ENCODE data around the gene PCSK6. TPM values are rescaled to one million over a fixed set of nuclear protein-coding genes. Genes with fewer than 3 reads are reported as not detected.

Gene PCSK6
- total RNA-seq, 1 experiment from 2014 or later = 2.9 TPM

- TF ChIP-seq, protein P1, sequence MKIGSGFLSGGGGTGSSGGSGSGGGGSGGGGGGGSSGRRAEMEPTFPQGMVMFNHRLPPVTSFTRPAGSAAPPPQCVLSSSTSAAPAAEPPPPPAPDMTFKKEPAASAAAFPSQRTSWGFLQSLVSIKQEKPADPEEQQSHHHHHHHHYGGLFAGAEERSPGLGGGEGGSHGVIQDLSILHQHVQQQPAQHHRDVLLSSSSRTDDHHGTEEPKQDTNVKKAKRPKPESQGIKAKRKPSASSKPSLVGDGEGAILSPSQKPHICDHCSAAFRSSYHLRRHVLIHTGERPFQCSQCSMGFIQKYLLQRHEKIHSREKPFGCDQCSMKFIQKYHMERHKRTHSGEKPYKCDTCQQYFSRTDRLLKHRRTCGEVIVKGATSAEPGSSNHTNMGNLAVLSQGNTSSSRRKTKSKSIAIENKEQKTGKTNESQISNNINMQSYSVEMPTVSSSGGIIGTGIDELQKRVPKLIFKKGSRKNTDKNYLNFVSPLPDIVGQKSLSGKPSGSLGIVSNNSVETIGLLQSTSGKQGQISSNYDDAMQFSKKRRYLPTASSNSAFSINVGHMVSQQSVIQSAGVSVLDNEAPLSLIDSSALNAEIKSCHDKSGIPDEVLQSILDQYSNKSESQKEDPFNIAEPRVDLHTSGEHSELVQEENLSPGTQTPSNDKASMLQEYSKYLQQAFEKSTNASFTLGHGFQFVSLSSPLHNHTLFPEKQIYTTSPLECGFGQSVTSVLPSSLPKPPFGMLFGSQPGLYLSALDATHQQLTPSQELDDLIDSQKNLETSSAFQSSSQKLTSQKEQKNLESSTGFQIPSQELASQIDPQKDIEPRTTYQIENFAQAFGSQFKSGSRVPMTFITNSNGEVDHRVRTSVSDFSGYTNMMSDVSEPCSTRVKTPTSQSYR (CRISPR knock-in tag; IDR thresholded peaks at IDR 0.05) = no peak
- no peak for TF ChIP-seq GABPB1 (CRISPR knock-in tag; IDR thresholded peaks at IDR 0.05)
- no peak for TF ChIP-seq ZNF138 (CRISPR knock-in tag; conservative IDR thresholded peaks at IDR 0.05)
- no peak for TF ChIP-seq PRRX2 (CRISPR knock-in tag; IDR thresholded peaks at IDR 0.05)
- no peak for TF ChIP-seq ETV6 (CRISPR knock-in tag; IDR thresholded peaks at IDR 0.05)
- TF ChIP-seq ARID4B (CRISPR knock-in tag; IDR thresholded peaks at IDR 0.05; ENCODE audit: borderline replicate concordance) = no peak
- TF ChIP-seq ZNF121 (CRISPR knock-in tag; IDR thresholded peaks at IDR 0.05) = no peak
- TF ChIP-seq, protein P2, sequence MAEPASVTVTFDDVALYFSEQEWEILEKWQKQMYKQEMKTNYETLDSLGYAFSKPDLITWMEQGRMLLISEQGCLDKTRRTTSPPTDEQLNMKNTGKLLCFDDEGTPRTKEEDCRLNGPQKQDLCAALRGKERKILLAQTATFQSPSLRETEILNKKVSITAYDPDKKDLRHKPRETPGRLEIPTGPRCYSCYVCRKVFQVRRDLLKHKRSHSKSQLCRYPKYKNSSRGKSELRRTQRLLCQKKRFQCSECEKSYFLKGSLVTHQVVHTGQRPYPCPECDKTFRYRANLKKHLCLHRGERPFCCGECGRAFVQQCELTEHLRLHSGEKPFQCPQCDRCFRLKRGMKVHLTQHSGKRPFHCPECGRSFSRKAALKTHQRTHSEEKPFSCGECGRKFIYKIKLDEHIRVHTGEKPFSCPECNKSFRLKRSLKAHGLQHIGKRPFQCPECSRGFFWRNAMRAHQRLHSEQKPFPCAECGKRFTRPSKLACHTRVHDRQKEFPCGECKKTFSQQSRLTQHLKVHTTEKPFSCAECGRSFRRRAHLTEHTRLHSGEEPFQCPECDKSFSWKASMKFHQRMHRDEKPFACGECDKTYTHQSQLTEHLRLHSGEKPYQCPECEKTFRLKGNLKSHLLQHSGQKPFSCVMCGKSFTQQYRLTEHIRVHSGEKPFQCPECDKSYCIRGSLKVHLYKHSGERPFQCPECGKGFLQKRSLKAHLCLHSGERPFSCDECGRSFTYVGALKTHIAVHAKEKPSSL (CRISPR knock-in tag; conservative IDR thresholded peaks at IDR 0.05) = no peak
- TF ChIP-seq AFF4 (CRISPR knock-in tag; IDR thresholded peaks at IDR 0.05; ENCODE audit: borderline replicate concordance) = no peak
- no peak for TF ChIP-seq GTF2I (CRISPR knock-in tag; conservative IDR thresholded peaks at IDR 0.05)
- TF ChIP-seq ZNF512 (CRISPR knock-in tag; IDR thresholded peaks at IDR 0.05; ENCODE audit: borderline replicate concordance) = no peak
These were observed 160.1 kb downstream of the PCSK6 start (continued) for GRCh38 chr15:101329309-101329863.
